ENCODE measurements around the gene TATDN3. TPM values are rescaled to one million over a fixed set of nuclear protein-coding genes. Genes with fewer than 3 reads are reported as not detected.

Gene TATDN3
- total RNA-seq (2021; ENCODE audit: unreplicated experiment) (16.3 TPM), Bru-seq, nascent RNA (percentile 60 among the genes with signal in this experiment), BruChase-seq, experiment 1, labeled RNA remaining after a 6-hour chase (percentile 67 among the genes with signal in this experiment), BruChase-seq, experiment 2, labeled RNA remaining after a 2-hour chase (percentile 64 among the genes with signal in this experiment)
- polyA plus RNA-seq (2012): 7.0 and 9.5 TPM in 2 replicates
- long read RNA-seq, transcript TATDN3-201 (10 exons, 2,321 nt): major isoform, 15 of 37 reads
- long read RNA-seq, transcript TATDN3-202 (10 exons, 2,389 nt): minor isoform, 13 of 37 reads
- long read RNA-seq, partial matches to known transcripts: 1 of 37 reads
- long read RNA-seq, other reads (novel, unspliced or antisense): 6 of 37 reads

- intact Hi-C loops (cut with micrococcal nuclease): loop anchor here (5.0 kb wide), 1 partner anchor 205 kb away; no protein-coding TSS in a partner anchor
- BruUV-seq (replicated peaks): TSS peak; percentile 86
- no peaks in the 10 kb centered on the region for H3K9me3 ChIP-seq (ENCODE audit: control insufficient read depth in 1 of 2, insufficient read depth in 1 of 2, low read depth in 1 of 2, low read length in 2 of 2)
- RAD21 ChIA-PET (ENCODE audit: low non-redundant PET in 1 of 2, low total read pairs in 2 of 2, uncharacterized antibody in 2 of 2, unreplicated experiment in 2 of 2): no interaction called here
- POLR2A ChIA-PET: interaction anchor here (0.7 to 1.0 kb wide), 2 partner anchors 10 to 15 kb away, joined by 3 read pairs; no protein-coding TSS in a partner anchor
- peaks cover 44% of the 10 kb centered on the region for H3K79me2 ChIP-seq (ENCODE audit: insufficient read depth, low read length)
- peak within 1 kb of the TSS; percentile 74 for H3K27ac ChIP-seq (ENCODE audit: low read depth, low read length)
- no peaks in the 10 kb centered on the region for H4K20me1 ChIP-seq (ENCODE audit: insufficient read depth)
- H3K36me3 ChIP-seq (ENCODE audit: control insufficient read depth in 1 of 2, insufficient read depth in 2 of 2, low read length in 2 of 2): no peaks in the 10 kb centered on the region; a peak in 1 of 4 replicates
- peaks cover 12 to 21% of the 10 kb centered on the region in 2 experiments for H3K4me1 ChIP-seq (ENCODE audit: control insufficient read depth in 1 of 2, insufficient read depth in 2 of 2, low read length in 2 of 2)
- H3K27me3 ChIP-seq (ENCODE audit: insufficient read depth, low read length): no peaks in the 10 kb centered on the region
- H3K4me3 ChIP-seq (replicated peaks in 1 of 2; ENCODE audit: low read depth in 1 of 2, low read length in 2 of 2): peak within 1 kb of the TSS; percentile 92
- CTCF ChIA-PET: interaction anchor here (0.6 to 1.6 kb wide), 2 partner anchors 42 to 195 kb away, joined by 3 to 5 read pairs; no protein-coding TSS in a partner anchor
- peak within 1 kb of the TSS; percentile 96 for H2AFZ ChIP-seq (ENCODE audit: low read depth, low read length, poor library complexity, severe bottlenecking)
- H3K4me2 ChIP-seq (ENCODE audit: low read length): peak within 1 kb of the TSS; percentile 88
- H3K9ac ChIP-seq (ENCODE audit: low read length): peak within 1 kb of the TSS; percentile 88
- H3K9me2 ChIP-seq (ENCODE audit: insufficient read depth): no peaks in the 10 kb centered on the region
- DNase-seq (ENCODE audit: low read depth, low spot score): peak; percentile 88
- peak; percentile 89 for ATAC-seq
- TF ChIP-seq, protein P1, sequence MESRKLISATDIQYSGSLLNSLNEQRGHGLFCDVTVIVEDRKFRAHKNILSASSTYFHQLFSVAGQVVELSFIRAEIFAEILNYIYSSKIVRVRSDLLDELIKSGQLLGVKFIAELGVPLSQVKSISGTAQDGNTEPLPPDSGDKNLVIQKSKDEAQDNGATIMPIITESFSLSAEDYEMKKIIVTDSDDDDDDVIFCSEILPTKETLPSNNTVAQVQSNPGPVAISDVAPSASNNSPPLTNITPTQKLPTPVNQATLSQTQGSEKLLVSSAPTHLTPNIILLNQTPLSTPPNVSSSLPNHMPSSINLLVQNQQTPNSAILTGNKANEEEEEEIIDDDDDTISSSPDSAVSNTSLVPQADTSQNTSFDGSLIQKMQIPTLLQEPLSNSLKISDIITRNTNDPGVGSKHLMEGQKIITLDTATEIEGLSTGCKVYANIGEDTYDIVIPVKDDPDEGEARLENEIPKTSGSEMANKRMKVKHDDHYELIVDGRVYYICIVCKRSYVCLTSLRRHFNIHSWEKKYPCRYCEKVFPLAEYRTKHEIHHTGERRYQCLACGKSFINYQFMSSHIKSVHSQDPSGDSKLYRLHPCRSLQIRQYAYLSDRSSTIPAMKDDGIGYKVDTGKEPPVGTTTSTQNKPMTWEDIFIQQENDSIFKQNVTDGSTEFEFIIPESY (IDR thresholded peaks at IDR 0.05; ENCODE audit: extremely low read depth, insufficient replicate concordance, low read length): peak; percentile 33
- TF ChIP-seq POLR2A (IDR thresholded peaks at IDR 0.05; ENCODE audit: borderline replicate concordance, extremely low read depth, insufficient read depth, insufficient read length) (peak; percentile 59), ATF3 (IDR thresholded peaks at IDR 0.05) (no peak), ZFX (IDR thresholded peaks at IDR 0.05) (peak; percentile 5; the same call in 1 of the 2 replicates), TCF7L2 (IDR thresholded peaks at IDR 0.05; ENCODE audit: borderline replicate concordance, extremely low read depth, insufficient read depth, insufficient read length) (peak; percentile 59), SRF (IDR thresholded peaks at IDR 0.05; ENCODE audit: low read depth) (peak; percentile 82; the same call in 1 of the 2 replicates), ZNF274 (IDR thresholded peaks at IDR 0.05; ENCODE audit: low read depth, low read length) (no peak), RAD21 (IDR thresholded peaks at IDR 0.05; ENCODE audit: low read depth) (no peak), YY1 (IDR thresholded peaks at IDR 0.05; ENCODE audit: extremely low read depth, insufficient replicate concordance, low read depth, low read length) (peak; percentile 95), SP1 (IDR thresholded peaks at IDR 0.05; ENCODE audit: low read depth) (peak; percentile 89), CBX3 (IDR thresholded peaks at IDR 0.05; ENCODE audit: low read depth) (peak; percentile 99), EGR1 (IDR thresholded peaks at IDR 0.05; ENCODE audit: low read depth) (peak; percentile 51; the same call in 1 of the 2 replicates), ELF1 (IDR thresholded peaks at IDR 0.05; ENCODE audit: borderline replicate concordance, low read depth) (no peak), JUND (IDR thresholded peaks at IDR 0.05) (peak; percentile 52; the same call in 1 of the 2 replicates), CEBPB (IDR thresholded peaks at IDR 0.05; ENCODE audit: low read depth) (no peak; the same call in 1 of the 2 replicates), FOSL1 (IDR thresholded peaks at IDR 0.05; ENCODE audit: low read depth) (no peak; the same call in 1 of the 2 replicates)
- TF ChIP-seq, protein P2, sequence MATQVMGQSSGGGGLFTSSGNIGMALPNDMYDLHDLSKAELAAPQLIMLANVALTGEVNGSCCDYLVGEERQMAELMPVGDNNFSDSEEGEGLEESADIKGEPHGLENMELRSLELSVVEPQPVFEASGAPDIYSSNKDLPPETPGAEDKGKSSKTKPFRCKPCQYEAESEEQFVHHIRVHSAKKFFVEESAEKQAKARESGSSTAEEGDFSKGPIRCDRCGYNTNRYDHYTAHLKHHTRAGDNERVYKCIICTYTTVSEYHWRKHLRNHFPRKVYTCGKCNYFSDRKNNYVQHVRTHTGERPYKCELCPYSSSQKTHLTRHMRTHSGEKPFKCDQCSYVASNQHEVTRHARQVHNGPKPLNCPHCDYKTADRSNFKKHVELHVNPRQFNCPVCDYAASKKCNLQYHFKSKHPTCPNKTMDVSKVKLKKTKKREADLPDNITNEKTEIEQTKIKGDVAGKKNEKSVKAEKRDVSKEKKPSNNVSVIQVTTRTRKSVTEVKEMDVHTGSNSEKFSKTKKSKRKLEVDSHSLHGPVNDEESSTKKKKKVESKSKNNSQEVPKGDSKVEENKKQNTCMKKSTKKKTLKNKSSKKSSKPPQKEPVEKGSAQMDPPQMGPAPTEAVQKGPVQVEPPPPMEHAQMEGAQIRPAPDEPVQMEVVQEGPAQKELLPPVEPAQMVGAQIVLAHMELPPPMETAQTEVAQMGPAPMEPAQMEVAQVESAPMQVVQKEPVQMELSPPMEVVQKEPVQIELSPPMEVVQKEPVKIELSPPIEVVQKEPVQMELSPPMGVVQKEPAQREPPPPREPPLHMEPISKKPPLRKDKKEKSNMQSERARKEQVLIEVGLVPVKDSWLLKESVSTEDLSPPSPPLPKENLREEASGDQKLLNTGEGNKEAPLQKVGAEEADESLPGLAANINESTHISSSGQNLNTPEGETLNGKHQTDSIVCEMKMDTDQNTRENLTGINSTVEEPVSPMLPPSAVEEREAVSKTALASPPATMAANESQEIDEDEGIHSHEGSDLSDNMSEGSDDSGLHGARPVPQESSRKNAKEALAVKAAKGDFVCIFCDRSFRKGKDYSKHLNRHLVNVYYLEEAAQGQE (IDR thresholded peaks at IDR 0.05; ENCODE audit: low read depth): no peak
- TF ChIP-seq, protein P3, sequence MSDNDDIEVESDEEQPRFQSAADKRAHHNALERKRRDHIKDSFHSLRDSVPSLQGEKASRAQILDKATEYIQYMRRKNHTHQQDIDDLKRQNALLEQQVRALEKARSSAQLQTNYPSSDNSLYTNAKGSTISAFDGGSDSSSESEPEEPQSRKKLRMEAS (IDR thresholded peaks at IDR 0.05): peak; percentile 92
Measured at GRCh38 chr1:212791676-212792395, at the start of gene TATDN3, which contains the start of gene NSL1. TATDN3 (plus strand) TSS chr1:212791894; CDS start chr1:212791922, 28 bp downstream. NSL1 (minus strand) TSS chr1:212791777; CDS start chr1:212791763, 14 bp downstream.
